ENCODE measurements around the gene CYP51A1.
"Not testable (repeated sequence)": the region's sequence is repeated elsewhere in the genome, so short reads cannot be mapped to it uniquely, and the experiment has no call there.

CYP51A1 gene

DNA sequence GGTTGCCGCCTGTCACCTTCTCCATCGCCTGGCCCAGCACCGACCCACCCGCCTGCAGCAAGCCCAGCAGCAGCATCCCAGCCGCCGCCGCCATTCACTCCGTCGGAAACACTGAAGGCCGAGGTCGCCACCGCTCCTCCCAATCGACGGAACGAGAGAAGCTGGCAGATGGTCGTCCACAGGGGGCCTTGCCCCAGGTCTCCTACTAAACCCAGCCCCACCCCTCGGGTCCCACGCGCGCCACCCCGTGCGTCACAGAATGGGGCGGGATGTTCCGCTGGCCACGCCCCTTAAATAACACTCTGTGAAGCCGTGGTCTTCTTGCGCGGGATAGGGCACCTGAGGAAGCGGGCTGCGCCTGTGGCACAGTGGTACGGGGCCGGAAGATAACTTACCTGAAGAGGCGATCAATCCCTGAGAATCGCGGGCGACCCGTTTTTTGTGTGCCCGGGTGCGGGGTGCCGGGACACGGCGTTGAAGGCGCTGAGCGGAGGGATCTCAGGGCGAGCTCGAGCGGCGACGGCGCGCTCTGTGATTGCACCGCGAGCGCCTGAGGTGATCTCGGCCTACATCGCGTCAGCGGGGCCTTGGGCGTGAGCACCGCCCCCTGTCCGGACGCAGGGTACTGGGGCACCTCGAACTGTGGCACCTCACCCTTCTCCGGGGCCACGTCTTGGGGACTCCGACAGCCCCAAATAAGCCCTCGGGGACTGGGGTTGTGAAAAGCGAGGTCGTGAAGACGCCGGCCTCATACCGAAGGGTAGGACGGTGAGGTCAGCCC lies at the start of gene CYP51A1:
Gene CYP51A1, minus strand, starts transcription at position 207 of the 781 bp plus-strand sequence. Its CDS starts 113 bp downstream, at position 94.
- Histone ChIP-seq H3K4me3 (ENCODE audit: low read depth, low read length) (peak within 1 kb of the TSS; percentile 94), H3K9me3 (ENCODE audit: control insufficient read depth, insufficient read depth, low read depth, low read length) (0 out of 2 replicates have a peak, but pooled peaks cover 3% of the 10 kb centered on the region)

DNA sequence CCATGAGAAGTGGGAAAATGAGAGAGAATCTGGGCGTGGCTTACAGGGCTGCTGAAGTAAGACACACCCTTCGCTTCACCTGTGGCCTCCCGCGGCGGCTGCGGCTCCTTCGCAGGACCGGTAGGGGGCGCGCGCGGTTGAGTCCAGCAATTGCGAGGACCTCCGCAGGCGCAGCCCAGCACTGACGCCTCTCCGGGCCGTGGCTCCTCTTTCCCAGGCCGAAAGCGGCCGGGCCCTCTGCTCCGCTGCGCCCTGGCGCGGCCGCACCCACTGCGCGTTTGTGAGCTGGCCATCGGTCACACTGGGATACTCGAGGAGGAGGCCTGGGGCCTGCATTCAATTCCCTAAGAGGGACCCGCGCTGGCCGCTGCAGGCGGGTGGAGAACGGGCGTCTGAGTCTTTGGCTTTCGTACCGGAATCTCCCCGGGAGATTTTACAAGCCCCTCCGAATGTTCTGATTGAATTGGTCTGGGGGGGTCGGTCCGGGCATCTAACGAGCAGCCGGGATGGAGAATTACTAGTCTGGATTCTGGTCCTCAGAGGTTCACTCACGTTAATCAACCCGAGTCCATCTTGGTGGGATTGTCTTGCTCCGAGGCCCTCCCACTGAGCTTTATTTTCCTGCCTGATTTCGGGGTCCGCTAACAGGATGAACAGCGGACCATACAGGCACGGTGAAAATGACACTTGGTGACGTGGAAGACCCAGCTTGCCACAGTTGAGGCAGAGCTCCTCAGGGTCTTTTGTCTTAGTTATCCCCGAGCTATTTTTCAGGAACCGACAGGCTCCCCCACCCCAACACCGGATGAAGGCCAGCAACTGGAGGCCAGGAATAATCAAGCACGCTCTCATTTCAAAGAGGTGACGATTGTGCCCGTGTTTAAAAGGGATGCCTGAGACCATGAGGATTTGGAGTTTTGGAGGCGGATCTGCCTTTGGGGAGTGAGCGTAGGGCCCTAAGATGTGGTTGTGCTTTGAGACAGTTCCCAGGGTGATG lies 44.9 kb upstream of the CYP51A1 start, which contains the start of gene LRRD1:
Gene LRRD1, minus strand, starts transcription at position 215 of the 997 bp plus-strand sequence. CDS start 13,940 bp downstream, outside the sequence.
- Histone ChIP-seq H3K9ac (ENCODE audit: low read length) (no peak within 1 kb of the TSS), H3K27me3 (ENCODE audit: control insufficient read depth, insufficient read depth, low read length) (peaks cover 6% of the 10 kb centered on the region; the same call in 1 of the 2 replicates), H3K4me3 (ENCODE audit: low read depth, low read length) (peak within 1 kb of the TSS; percentile 55), H3K36me3 (ENCODE audit: control insufficient read depth, insufficient read depth, low read length) (no peaks in the 10 kb centered on the region), H3K27ac (ENCODE audit: low read depth, low read length) (no peak within 1 kb of the TSS), H3K9me3 (ENCODE audit: control insufficient read depth, insufficient read depth, low read depth, low read length) (peaks cover 3% of the 10 kb centered on the region; the same call in 1 of the 2 replicates), H3K4me1 (ENCODE audit: control insufficient read depth, insufficient read depth, low read length) (no peaks in the 10 kb centered on the region)

More for the DNA sequence above, at the start of gene CYP51A1:
- Histone ChIP-seq H3K36me3 (ENCODE audit: control insufficient read depth, insufficient read depth, low read length) (peaks cover 22% of the 10 kb centered on the region), H3K27ac (ENCODE audit: low read depth, low read length) (peak within 1 kb of the TSS; percentile 94), H3K27me3 (ENCODE audit: control insufficient read depth, insufficient read depth, low read length) (no peaks in the 10 kb centered on the region), H3K9ac (ENCODE audit: low read length) (peak within 1 kb of the TSS; percentile 96), H3K4me1 (ENCODE audit: control insufficient read depth, insufficient read depth, low read length) (no peaks in the 10 kb centered on the region; the same call in 1 of the 2 replicates)

DNA sequence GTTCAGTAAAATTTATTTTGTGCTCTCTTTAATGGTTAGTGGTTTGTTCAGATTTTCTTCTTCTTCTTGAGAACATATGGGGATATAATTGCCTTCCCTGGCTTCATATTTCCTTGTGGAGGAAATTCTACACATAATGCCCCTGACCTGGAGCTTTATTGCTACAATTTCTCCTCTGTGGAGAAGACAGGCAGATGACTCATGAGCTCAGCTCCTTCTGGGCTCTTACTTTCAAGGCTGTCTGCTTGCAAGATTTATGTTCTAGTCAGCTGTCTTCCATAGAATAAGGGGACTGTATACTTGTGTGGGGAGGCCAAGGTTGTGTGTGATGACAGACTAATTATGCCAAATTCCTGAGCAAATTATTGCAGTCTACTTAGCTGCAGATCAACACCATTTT lies 43.1 kb upstream of the CYP51A1 start:
- H3K9me3 ChIP-seq (ENCODE audit: control insufficient read depth, insufficient read depth, low read depth, low read length): no peaks in the 10 kb centered on the region; the same call in 1 of the 2 replicates
- no peak overlapping the region for H3K4me3 ChIP-seq (ENCODE audit: low read depth, low read length)
- H3K9ac ChIP-seq (ENCODE audit: low read length): no peak overlapping the region
- peaks cover 6% of the 10 kb centered on the region; the same call in 1 of the 2 replicates for H3K27me3 ChIP-seq (ENCODE audit: control insufficient read depth, insufficient read depth, low read length)
- H3K36me3 ChIP-seq (ENCODE audit: control insufficient read depth, insufficient read depth, low read length): no peaks in the 10 kb centered on the region
- no peaks in the 10 kb centered on the region for H3K4me1 ChIP-seq (ENCODE audit: control insufficient read depth, insufficient read depth, low read length)
- no peak overlapping the region for H3K27ac ChIP-seq (ENCODE audit: low read depth, low read length)

- H3K4me3 ChIP-seq (ENCODE audit: low read depth, low read length); H3K36me3 ChIP-seq (ENCODE audit: control insufficient read depth, insufficient read depth, low read length); H3K4me1 ChIP-seq (ENCODE audit: control insufficient read depth, insufficient read depth, low read length): not testable (repeated sequence)
Observed at GRCh38 chr7:92169529-92169928, 35.3 kb upstream of the CYP51A1 start.

GRCh38 chr7:92161271-92161670 lies 27.0 kb upstream of the CYP51A1 start:
- Histone ChIP-seq H3K36me3 (ENCODE audit: control insufficient read depth, insufficient read depth, low read length) (no peaks in the 10 kb centered on the region), H3K9me3 (ENCODE audit: control insufficient read depth, insufficient read depth, low read depth, low read length) (no peaks in the 10 kb centered on the region), H3K4me3 (ENCODE audit: low read depth, low read length) (no peak overlapping the region), H3K4me1 (ENCODE audit: control insufficient read depth, insufficient read depth, low read length) (no peaks in the 10 kb centered on the region), H3K9ac (ENCODE audit: low read length) (no peak overlapping the region), H3K27ac (ENCODE audit: low read depth, low read length) (no peak overlapping the region), H3K27me3 (ENCODE audit: control insufficient read depth, insufficient read depth, low read length) (no peaks in the 10 kb centered on the region)

More at GRCh38 chr7:92169529-92169928, 35.3 kb upstream of the CYP51A1 start:
- not testable (repeated sequence) for H3K9me3 ChIP-seq (ENCODE audit: control insufficient read depth, insufficient read depth, low read depth, low read length); H3K9ac ChIP-seq (ENCODE audit: low read length); H3K27me3 ChIP-seq (ENCODE audit: control insufficient read depth, insufficient read depth, low read length); H3K27ac ChIP-seq (ENCODE audit: low read depth, low read length)

DNA sequence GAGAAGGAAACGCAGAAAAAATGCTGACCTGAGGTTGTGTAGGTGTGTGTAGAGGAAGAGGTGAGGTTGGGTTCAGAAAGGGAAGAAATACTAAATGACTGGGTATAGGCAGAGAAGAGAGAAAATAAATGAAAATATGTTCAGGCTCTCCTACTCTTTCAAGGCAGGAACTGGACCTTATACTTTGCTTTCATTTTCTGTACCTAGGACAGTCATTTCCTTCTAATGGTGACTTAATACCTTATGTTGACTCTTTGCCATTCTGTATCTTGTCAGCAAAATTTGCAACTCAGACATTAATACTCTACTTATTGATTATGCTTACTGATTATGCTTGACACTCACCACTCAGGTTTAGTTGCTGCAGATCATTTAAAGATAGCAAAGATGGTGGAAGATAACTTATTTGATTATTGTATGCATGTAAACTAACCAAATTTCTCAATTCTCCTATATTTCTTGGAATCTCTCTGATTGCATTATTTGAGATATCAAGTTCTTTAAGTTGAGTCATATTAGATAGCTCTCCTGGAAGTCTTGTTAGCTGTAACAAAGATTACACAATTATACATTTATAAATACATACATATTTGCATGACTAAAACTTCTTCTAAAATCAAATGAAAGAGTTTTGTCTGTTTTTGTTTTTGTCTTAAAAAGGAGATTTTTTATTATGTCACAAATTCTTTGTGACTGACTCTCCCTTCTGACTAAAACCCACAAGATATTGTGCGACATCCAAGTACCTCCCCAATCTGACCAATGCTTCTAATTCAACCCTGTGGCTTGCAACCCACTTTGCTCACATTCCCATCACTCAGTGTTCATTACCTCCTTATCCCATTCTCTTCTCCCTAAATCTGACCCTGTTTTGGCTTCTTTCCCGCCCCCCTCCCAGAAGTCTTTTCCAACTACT lies 24.6 kb upstream of the CYP51A1 start:
- no peaks in the 10 kb centered on the region for H3K36me3 ChIP-seq (ENCODE audit: control insufficient read depth, insufficient read depth, low read length)
- no peaks in the 10 kb centered on the region for H3K4me1 ChIP-seq (ENCODE audit: control insufficient read depth, insufficient read depth, low read length)
- no peaks in the 10 kb centered on the region for H3K9me3 ChIP-seq (ENCODE audit: control insufficient read depth, insufficient read depth, low read depth, low read length)
- no peak overlapping the region for H3K9ac ChIP-seq (ENCODE audit: low read length)
- H3K27ac ChIP-seq (ENCODE audit: low read depth, low read length): no peak overlapping the region
- no peak overlapping the region for H3K4me3 ChIP-seq (ENCODE audit: low read depth, low read length)
- H3K27me3 ChIP-seq (ENCODE audit: control insufficient read depth, insufficient read depth, low read length): no peaks in the 10 kb centered on the region

GRCh38 chr7:92156990-92157389 lies 22.7 kb upstream of the CYP51A1 start:
- Histone ChIP-seq H3K27me3 (ENCODE audit: control insufficient read depth, insufficient read depth, low read length) (no peaks in the 10 kb centered on the region), H3K27ac (ENCODE audit: low read depth, low read length) (no peak overlapping the region), H3K9me3 (ENCODE audit: control insufficient read depth, insufficient read depth, low read depth, low read length) (no peaks in the 10 kb centered on the region), H3K4me3 (ENCODE audit: low read depth, low read length) (no peak overlapping the region), H3K36me3 (ENCODE audit: control insufficient read depth, insufficient read depth, low read length) (no peaks in the 10 kb centered on the region), H3K9ac (ENCODE audit: low read length) (no peak overlapping the region), H3K4me1 (ENCODE audit: control insufficient read depth, insufficient read depth, low read length) (no peaks in the 10 kb centered on the region)

DNA sequence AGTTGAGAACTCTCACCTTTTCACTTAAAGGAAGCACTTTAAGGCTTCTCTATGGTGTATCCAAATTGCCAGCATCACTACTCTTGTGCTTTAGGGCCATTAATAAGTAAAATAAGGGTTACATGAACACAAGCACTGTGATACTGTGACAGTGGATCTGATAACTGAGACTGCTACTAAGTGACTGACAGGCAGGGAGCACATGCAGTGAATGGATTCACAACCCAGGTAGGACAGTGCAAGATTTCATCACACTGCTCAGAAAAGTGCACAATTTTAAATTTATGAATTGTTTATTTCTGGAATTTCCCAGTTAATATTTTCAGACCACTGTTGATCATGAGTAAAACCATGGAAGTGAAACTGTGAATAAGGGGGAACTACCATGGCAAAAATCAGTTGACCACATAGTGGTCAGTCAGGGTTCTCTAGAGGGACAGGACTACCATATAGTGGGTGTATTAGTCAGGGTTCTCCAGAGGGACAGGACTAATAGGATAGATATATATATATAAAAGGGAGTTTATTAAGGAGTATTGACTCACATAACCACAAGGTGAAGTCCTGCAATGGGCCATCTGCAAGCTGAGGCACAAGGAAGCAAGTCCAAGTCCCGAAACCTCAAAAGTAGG lies 20.9 kb upstream of the CYP51A1 start:
- Histone ChIP-seq H3K9ac (ENCODE audit: low read length) (no peak overlapping the region), H3K27me3 (ENCODE audit: control insufficient read depth, insufficient read depth, low read length) (no peaks in the 10 kb centered on the region), H3K27ac (ENCODE audit: low read depth, low read length) (no peak overlapping the region), H3K4me3 (ENCODE audit: low read depth, low read length) (no peak overlapping the region), H3K4me1 (ENCODE audit: control insufficient read depth, insufficient read depth, low read length) (no peaks in the 10 kb centered on the region), H3K9me3 (ENCODE audit: control insufficient read depth, insufficient read depth, low read depth, low read length) (no peaks in the 10 kb centered on the region), H3K36me3 (ENCODE audit: control insufficient read depth, insufficient read depth, low read length) (no peaks in the 10 kb centered on the region)

DNA sequence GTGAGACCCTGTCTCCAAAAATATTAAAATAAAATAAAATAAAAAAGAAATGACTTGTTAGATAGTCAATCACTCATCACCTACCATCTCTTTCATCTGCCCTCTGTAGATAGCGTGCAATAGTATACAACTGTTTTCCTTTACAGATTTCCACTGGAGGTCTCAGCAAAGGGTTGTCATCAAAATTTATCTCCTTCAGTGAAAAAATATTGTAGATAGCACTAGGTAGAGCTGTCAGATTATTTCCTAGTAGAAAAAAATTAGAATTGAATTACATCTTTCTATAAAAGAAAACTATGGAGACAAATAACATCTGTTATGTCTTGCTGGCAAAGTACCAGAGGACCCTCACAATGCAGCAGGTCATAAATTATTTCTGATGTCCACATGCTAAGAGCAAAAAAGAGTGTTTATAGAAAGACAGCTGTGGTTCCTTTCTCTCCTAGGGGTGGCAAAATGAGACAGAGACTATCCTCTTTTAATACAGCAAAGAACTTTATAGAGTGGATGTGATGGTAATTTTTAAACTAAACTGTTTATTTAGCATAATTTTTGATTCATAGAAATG lies 16.3 kb upstream of the CYP51A1 start:
- H3K9me3 ChIP-seq (ENCODE audit: control insufficient read depth, insufficient read depth, low read depth, low read length): no peaks in the 10 kb centered on the region
- no peaks in the 10 kb centered on the region for H3K36me3 ChIP-seq (ENCODE audit: control insufficient read depth, insufficient read depth, low read length)
- no peak overlapping the region for H3K27ac ChIP-seq (ENCODE audit: low read depth, low read length)
- no peaks in the 10 kb centered on the region for H3K4me1 ChIP-seq (ENCODE audit: control insufficient read depth, insufficient read depth, low read length)
- no peaks in the 10 kb centered on the region for H3K27me3 ChIP-seq (ENCODE audit: control insufficient read depth, insufficient read depth, low read length)
- H3K9ac ChIP-seq (ENCODE audit: low read length): no peak overlapping the region
- H3K4me3 ChIP-seq (ENCODE audit: low read depth, low read length): no peak overlapping the region
